Subcutaneous abdominal adipose tissue (tissue), 5 donors: Measurements from ENCODE around the gene SORCS2.

Source experiments
- H3K27ac ChIP-seq: one replicate; pipeline ENCODE4 v1.7.0; 2013; ENCODE audit warnings: low read depth, mild to moderate bottlenecking, inconsistent platforms, low read length, moderate library complexity
- H3K27me3 ChIP-seq, 5 donors: one replicate each; pipeline ENCODE4 v1.7.0; 2013; ENCODE audit warnings: low read length in 5 of 5, inconsistent platforms in 1 of 5; ENCODE audit not compliant: control insufficient read depth in 5 of 5, insufficient read depth in 4 of 5
- H3K36me3 ChIP-seq, 5 donors: one replicate each; pipeline ENCODE4 v1.7.0; 2013; ENCODE audit warnings: low read length in 5 of 5; ENCODE audit not compliant: control insufficient read depth in 5 of 5, insufficient read depth in 5 of 5
- H3K4me1 ChIP-seq, 5 donors: one replicate each; pipeline ENCODE4 v1.7.0; 2013; ENCODE audit warnings: low read length in 5 of 5, mild to moderate bottlenecking in 3 of 5, moderate library complexity in 1 of 5; ENCODE audit not compliant: control insufficient read depth in 5 of 5, insufficient read depth in 5 of 5
- H3K4me3 ChIP-seq, 5 donors: one replicate each; pipeline ENCODE4 v1.7.0; 2013; ENCODE audit warnings: low read length in 5 of 5, low read depth in 1 of 5
- H3K9ac ChIP-seq, 5 donors: one replicate each; pipeline ENCODE4 v1.7.0; 2013; ENCODE audit warnings: low read length in 5 of 5, mild to moderate bottlenecking in 4 of 5, moderate library complexity in 3 of 5
- H3K9me3 ChIP-seq, 5 donors: one replicate each; pipeline ENCODE4 v1.7.0; 2013; ENCODE audit warnings: low read length in 5 of 5; ENCODE audit not compliant: control insufficient read depth in 5 of 5
- donor health status: healthy.
- donor health status: healthy.
- donor health status: healthy.
- donor health status: healthy.
- donor health status: healthy.

The SORCS2 gene

GRCh38 chr4:7788193-7788592 is 595.9 kb downstream of the SORCS2 start:
- Histone ChIP-seq H3K9me3 (no peaks in the 10 kb centered on the region), H3K27me3 (no peaks in the 10 kb centered on the region), H3K9ac (no peak overlapping the region), H3K4me3 (no peak overlapping the region), H3K4me1 (peaks cover 0 to 15% (median 12%) of the 10 kb centered on the region in 5 donors), H3K36me3 (peaks cover 0 to 34% (median 24%) of the 10 kb centered on the region in 5 donors), H3K27ac (no peak overlapping the region)

- no peak overlapping the region for H3K27ac ChIP-seq
- peak overlapping the region in 2 of 5 donors; percentile 5 to 36 for H3K9ac ChIP-seq
- H3K36me3 ChIP-seq: peaks cover 0 to 35% (median 28%) of the 10 kb centered on the region in 5 donors
Measured at GRCh38 chr4:7788694-7789425, 596.5 kb downstream of the SORCS2 start.

GRCh38 chr4:7790023-7790422 is 597.7 kb downstream of the SORCS2 start:
- no peak overlapping the region for H3K27ac ChIP-seq
- peaks cover 0 to 35% (median 24%) of the 10 kb centered on the region in 5 donors for H3K36me3 ChIP-seq
- no peaks in the 10 kb centered on the region for H3K9me3 ChIP-seq
- no peak overlapping the region for H3K4me3 ChIP-seq
- no peak overlapping the region for H3K9ac ChIP-seq
- H3K27me3 ChIP-seq: no peaks in the 10 kb centered on the region
- H3K4me1 ChIP-seq: peaks cover 0 to 15% (median 11%) of the 10 kb centered on the region in 5 donors

More at GRCh38 chr4:7788694-7789425, 596.5 kb downstream of the SORCS2 start:
- no peaks in the 10 kb centered on the region for H3K9me3 ChIP-seq
- peaks cover 0 to 15% (median 11%) of the 10 kb centered on the region in 5 donors for H3K4me1 ChIP-seq
- H3K27me3 ChIP-seq: no peaks in the 10 kb centered on the region
- H3K4me3 ChIP-seq: no peak overlapping the region

- Histone ChIP-seq H3K27ac (no peak overlapping the region), H3K4me3 (no peak overlapping the region), H3K4me1 (peaks cover 0 to 15% (median 11%) of the 10 kb centered on the region in 5 donors), H3K36me3 (peaks cover 0 to 29% (median 15%) of the 10 kb centered on the region in 5 donors), H3K27me3 (no peaks in the 10 kb centered on the region), H3K9ac (no peak overlapping the region), H3K9me3 (no peaks in the 10 kb centered on the region)
Measured at GRCh38 chr4:7790999-7791398, 598.7 kb downstream of the SORCS2 start.
